GM12891 (cell line): ENCODE results near the gene AFF3.

ENCODE experiments used
- PAX5 ChIP-seq: IDR thresholded peaks from 2 replicates; pipeline ENCODE4 v1.6.1; 2011; ENCODE audit warnings: low read length, moderate library complexity, mild to moderate bottlenecking; ENCODE audit not compliant: insufficient read depth, severe bottlenecking
- POLR2A ChIP-seq: IDR thresholded peaks from 2 replicates; pipeline ENCODE4 v1.6.1; 2011; ENCODE audit warnings: low read depth, low read length, control low read depth
- POLR2AphosphoS5 ChIP-seq: IDR thresholded peaks from 2 replicates; pipeline ENCODE4 v1.6.1; 2011; ENCODE audit warnings: low read depth, low read length, control low read depth
- POU2F2 ChIP-seq: IDR thresholded peaks from 2 replicates; pipeline ENCODE4 v1.6.1; 2011; ENCODE audit warnings: low read depth, mild to moderate bottlenecking, control low read depth, low read length, moderate library complexity
- SPI1 ChIP-seq: IDR thresholded peaks from 2 replicates; pipeline ENCODE4 v1.6.1; 2011; ENCODE audit warnings: low read depth, low read length, control low read depth
- TAF1 ChIP-seq: IDR thresholded peaks from 2 replicates; pipeline ENCODE4 v1.6.1; 2011; ENCODE audit warnings: low read depth, low read length, control low read depth

DNA sequence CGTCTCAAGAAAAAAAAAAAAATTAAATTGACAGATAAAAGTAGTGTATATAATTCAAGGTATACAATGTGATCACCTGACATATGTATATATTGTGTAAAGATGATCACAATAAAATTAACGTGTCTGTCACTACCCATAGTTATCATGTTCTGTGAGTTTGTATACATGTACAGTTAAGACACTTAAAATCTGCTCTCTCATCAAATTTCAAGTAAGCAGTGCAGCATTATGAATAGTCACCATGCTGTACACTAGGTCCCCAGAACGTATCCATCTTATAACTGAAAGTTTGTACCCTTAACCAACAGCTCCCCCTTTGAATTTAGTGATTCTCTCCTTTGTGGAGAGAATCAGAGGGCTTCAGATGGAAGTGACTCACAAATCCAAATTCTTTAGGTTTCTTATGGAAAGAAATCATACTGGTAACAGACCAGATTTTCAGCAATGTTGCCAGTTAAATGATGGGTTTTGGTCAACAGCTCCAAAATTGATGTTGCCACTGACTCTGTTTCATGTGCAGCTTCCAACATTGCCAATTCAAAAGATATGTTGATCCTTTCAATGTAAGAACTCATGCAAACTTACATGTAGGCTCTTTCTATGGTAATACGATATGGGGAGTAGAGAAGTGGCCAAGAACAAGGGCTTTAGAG lies 281.5 kb downstream of the AFF3 start:
- TF ChIP-seq POLR2AphosphoS5 (no peak), POLR2A (no peak), TAF1 (no peak), POU2F2 (no peak), SPI1 (no peak), PAX5 (no peak)
